Pons (tissue), 1 donor: ENCODE results near the gene MEX3D.
A peak's percentile ranks its signal among the peaks of the same experiment; 100 is the strongest.

Source experiments
- DNase-seq: peaks from one replicate; pipeline ENCODE4 v3.0.0-alpha.2; 2016; ENCODE audit warnings: low spot score

Gene MEX3D

GRCh38 chr19:1518471-1518870, 49.7 kb downstream of the MEX3D start:
- DNase-seq, result no peak

DNA sequence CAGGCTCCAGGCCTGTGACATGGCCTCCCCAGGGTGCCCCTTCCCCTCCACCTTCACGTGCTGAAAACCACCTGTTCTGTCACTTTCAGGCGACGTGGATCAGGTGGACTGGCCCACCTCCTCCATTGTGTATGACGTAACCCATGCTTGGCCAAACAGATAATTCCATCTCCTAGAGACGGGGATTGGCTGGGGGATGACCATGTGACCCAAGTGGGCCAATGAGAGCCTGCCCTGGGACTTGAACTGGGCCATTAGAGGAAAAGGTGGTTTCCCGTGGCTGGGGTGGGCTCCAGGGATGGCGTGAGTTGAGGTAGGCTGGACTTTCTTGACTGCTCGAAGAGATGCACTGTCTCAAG, 51.8 kb downstream of the MEX3D start:
- DNase-seq, result no peak

DNA sequence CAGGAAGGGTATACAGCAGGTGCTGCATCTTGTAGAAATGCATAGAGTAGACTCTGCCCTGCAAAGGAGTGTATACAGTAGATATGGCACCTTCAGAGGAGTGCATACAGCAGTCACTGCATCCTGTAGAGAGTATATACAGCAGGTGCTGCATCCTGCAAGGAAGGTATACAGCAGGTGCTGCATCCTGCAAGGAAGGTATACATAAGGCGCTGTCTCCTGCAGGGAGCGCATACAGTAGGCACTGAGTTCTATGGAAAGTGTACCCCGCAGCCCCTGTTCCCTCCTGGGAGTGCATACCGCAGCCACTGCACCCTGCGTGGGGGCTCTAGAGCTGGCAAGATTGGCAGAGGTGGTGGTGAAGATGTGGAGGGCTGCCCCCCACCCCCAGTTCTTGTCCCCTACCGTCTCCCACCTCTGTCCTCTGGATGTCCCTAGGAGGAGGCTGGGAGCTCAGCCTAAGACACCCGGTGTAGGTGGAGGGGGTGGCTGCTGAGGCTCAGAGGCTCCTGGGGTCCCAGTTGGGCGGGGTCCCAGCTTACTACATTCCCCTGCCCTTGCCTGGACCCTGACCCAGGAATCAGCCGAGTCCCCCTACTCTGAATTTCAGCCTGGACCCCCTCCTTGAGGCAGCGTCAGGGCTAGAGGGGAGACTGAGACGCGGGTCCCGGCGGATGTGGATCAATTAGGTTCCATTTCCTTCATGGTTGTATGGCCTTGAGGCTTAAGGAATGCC, 53.0 kb downstream of the MEX3D start:
- no peak for DNase-seq

DNA sequence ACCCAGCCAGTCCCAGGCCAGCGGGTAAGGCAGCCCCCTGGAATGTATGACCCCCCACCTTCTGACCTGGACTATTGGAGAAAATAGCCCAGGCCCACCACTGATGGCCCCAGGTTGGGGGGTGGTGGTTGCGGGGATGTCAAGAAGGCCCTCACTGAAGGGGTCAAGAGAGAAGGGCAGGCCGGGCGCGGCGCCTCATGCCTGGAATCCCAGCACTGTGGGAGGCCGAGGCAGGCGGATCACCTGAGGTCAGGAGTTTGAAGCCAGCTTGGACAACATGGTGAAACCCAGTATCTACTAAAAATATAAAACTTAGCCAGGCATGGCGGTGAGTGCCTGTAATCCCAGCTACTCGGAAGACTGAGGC, 53.8 kb downstream of the MEX3D start:
- no peak for DNase-seq

DNA sequence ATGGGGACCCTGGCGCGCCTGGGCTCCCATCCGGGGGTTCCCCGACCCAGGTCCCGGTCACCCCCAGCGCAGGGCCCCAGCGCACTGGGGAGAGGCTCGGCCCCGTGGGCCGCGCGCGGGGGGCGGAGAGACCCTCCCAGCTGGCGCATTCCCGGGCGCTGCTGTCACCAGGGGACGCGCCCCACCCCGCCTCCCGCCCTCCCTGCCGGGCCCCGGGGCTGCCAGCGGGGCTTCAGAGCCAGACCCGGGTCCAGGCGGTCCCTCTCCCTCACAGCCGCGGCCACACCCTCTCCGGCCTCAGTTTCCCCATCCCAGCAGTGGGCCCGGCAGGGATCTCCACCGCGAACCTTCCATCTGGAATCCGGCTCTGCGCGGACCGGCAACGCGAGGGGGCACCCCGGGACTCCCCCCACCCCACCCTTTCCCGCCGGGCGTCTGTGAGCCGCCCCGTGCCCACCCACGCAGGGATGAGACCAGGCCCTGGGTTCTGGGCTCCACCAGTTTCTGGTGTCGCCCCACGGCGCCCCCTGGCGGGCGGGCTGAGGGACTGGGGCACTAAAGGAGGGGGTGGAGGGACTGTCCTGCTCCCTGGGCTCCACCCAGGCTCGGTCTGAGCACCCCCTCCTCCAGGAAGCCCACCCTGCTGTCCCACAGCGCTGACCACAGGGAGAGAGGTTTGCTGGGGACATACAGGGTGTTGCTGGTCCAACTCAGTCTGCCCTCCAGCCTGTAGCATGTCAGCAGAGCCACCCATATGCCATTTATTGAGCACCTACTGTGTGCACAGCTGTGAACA, 54.4 kb downstream of the MEX3D start:
- DNase-seq, result no peak

DNA sequence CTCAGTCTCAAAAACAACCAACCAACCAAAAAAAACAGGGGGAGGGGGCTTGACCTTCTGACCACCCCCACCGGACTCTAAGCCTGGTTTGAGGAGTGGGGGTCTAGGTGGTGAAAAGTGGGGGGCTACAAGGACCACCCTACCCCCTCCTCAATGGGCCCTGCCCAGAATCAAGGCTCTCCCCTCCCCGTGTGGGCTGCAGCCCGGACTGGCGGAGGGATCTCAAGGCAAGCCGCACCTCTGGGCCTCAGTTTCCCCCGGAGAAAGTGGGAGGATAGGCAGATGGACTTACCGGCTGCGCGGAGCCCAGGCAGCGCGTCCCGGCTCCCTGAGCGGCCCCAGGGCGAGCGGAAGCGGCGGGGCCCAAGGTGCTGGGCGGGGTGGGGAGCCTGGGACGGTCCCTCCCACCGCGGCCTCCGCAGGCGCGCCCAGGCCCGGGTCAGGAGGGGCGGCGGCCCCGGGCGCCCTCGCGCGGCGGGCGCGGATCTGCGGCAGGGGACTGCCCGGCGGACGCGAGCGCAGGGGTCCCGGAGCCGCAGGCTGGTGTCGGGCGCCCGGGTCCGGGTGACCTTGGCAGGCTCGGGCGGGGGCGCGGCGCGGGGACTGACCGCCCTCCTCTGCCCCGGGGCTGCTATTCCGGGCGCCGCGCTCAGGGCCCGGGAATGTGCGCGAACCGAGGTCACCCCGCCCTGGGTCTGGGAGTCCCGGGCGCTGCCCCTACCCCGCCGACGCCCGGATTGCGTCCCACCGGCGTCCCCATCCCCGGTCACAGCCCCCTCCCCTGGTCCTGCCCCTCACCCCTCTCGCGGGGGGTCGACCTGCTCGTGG, 55.2 kb downstream of the MEX3D start, which contains the start of gene ADAMTSL5:
Gene ADAMTSL5 (minus strand): TSS at position 349 of the 828 bp plus-strand sequence. CDS start 2,076 bp downstream, outside the sequence.
- DNase-seq, result no peak

DNA sequence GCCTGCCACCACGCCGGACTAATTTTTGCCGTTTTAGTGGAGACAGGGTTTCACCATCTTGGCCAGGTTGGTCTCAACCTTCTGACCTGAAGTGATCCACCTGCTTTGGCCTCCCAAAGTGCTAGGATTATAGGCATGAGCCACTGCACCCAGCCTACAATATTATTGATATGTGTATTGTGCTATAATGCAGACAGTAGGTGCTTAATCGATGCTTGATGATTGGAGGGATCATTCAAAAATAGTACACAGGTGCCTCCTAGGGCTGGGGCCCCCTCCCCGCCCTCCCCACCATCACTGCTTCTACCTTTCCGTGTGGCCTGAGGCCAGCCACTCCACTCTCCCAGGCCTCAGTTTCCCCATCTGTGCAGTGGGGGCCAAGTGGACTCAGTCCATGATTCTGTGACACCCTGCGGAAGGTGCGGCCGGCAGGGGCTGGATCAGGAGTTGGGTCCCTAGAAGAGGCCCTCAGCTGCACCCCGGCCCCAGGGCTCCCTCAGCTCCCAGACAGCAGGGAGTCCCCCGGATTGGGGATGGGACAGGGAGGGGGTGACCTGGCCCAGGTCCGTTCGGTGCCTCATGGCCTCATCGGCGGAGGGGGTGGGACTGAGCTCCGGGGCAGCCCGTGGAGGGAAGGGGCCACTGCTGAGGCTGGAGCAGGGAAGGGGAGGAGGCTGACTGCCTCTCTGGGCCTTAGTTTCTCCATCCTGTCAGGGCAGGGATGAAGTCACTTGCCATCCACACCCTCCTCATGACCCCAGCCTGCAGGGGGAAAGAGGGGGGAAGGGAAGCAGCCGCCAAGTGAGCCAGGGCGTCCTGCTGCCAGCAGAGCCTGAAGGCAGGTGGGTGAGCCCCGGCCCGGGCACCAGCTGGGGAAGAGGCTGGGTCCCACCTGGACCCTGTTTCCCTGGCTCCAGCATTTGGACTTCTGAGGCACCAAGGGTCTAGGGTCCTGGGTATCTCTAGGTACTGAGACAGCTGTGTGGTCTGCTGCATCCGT, 56.5 kb downstream of the MEX3D start:
- no peak for DNase-seq

- no peak for DNase-seq
Measured at GRCh38 chr19:1510807-1511206, 57.3 kb downstream of the MEX3D start.

- no peak for DNase-seq
Measured at GRCh38 chr19:1510442-1510806, 57.7 kb downstream of the MEX3D start.

DNA sequence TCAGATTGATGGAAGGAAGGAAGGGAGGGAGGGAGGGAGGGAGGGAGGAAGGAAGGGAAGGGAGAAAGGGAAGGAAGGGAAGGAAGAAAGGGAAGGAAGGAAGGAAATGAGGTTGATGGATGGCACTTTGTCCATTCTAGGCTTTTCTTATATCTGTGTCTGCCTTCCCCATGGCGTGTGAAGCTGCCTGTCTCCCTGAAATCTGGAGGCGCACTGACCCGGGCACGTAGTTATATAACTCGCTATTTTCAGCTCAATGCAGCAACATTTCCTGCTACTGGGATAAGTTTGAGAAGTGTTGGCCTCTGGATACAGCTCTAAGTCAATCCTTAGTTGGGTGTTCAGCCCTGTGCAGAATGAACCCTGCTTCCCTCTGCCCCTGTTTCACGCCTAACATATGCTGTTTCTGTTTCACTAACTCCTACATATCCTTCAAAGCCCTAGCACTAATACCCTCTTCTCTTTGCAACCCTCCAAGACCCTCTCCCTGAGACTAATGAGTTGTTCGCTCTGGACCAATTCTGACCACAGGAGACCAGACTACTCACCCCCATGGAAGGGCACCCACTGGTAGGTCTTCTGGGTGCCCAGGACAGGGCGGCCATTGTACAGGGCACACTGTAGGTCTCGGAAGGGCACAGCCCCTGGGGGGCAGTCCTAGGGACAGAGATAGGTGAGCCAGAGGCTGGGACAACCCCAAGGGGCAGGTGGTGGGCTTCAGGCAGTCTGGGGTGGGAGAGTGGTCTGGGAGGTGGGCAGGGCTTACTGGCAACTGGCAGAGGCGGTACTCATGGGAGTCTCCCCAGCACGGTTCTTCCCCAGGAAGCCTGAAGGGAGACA, 58.3 kb downstream of the MEX3D start:
- no peak for DNase-seq

DNA sequence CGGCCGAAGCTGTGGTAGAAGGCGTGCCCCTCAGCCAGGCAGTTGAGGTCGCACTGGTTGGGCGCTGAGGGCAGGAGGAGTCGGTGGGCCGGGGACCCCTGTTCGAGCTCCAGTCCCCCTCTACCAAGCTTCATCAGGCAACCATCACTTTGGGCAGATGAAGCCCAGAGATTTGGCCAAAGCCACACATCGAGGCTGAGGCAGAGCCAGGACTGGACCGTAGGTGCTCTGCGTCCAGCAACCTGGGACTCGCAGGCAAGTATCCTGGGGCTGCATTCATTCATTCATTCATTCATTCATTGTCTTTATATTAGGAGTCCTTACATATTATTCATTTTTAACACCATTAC, 59.6 kb downstream of the MEX3D start:
- DNase-seq, result no peak

GRCh38 chr19:1507763-1508506, 60.2 kb downstream of the MEX3D start:
- DNase-seq, result peak; percentile 90

- no peak for DNase-seq
Measured at GRCh38 chr19:1507192-1507660, 60.9 kb downstream of the MEX3D start.

GRCh38 chr19:1505991-1506881, 61.9 kb downstream of the MEX3D start:
- no peak for DNase-seq

DNA sequence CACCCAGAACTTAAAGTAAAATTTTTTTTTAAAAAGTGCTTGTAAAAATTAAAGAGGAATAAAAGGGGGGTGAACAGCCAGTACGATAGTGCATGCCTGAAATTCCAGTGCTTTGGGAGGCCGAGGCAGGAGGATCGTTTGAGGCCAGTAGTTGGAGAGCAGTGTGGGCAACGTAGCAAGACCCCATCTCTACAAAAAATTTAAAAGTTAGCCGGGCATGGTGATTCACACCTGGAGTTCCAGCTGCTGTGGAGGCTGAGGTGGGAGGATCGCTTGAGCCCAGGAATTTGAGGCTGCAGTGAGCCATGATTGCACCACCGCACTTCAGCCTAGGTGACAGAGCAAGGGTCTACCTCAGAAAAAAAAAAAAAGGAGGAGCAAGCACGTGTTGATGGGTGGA, 63.1 kb downstream of the MEX3D start:
- DNase-seq, result no peak
